Activated CD8-positive, alpha-beta T cell treated with anti-CD3 and anti-CD28 coated beads for 36 hours (primary cell): ENCODE data around the gene DDX27. TPM values are rescaled to one million over a fixed set of nuclear protein-coding genes. Genes with fewer than 3 reads are reported as not detected.

ENCODE experiments used
- ATAC-seq: fragments of 200-7000 bp; cut with Tn5 transposase; one replicate; pipeline ENCODE4 v1.10.0; 2021; ENCODE audit warnings: mild to moderate bottlenecking, moderate library complexity
- CTCF ChIA-PET: fragments of 350-600 bp; sonication (Branson Sonifier 250); formaldehyde crosslinking; loops from one replicate; lab custom pipeline; 2021; ENCODE audit warnings: antibody characterized with exemption; lab: Charles Lee
- POLR2A ChIA-PET: fragments of 350-600 bp; sonication (Branson Sonifier 250); formaldehyde crosslinking; loops from one replicate; lab custom pipeline; 2021; ENCODE audit warnings: antibody characterized with exemption; lab: Charles Lee
- DNase-seq: peaks from one replicate; pipeline ENCODE4 v3.0.0-alpha.2; 2020
- H3K27ac Mint-ChIP-seq: one replicate; pipeline ENCODE4 v1.8.0; 2021; ENCODE audit warnings: mild to moderate bottlenecking, mixed read lengths
- H3K27me3 Mint-ChIP-seq: one replicate; pipeline ENCODE4 v1.8.0; 2021; ENCODE audit warnings: mixed read lengths
- H3K36me3 Mint-ChIP-seq: one replicate; pipeline ENCODE4 v1.8.0; 2021; ENCODE audit warnings: low read depth, mixed read lengths
- H3K4me1 Mint-ChIP-seq: one replicate; pipeline ENCODE4 v1.8.0; 2021; ENCODE audit warnings: low read depth, mixed read lengths
- H3K4me3 Mint-ChIP-seq: one replicate; pipeline ENCODE4 v1.8.0; 2021; ENCODE audit warnings: mild to moderate bottlenecking, moderate library complexity, mixed read lengths
- H3K9me3 Mint-ChIP-seq: one replicate; pipeline ENCODE4 v1.8.0; 2021; ENCODE audit warnings: mixed read lengths
- intact Hi-C: fragments of 100-400 bp; cut with micrococcal nuclease; formaldehyde crosslinking; loops from one replicate; pipeline ENCODE4 v1.10.0; 2022
- total RNA-seq, 2 experiments: library from RNA; stranded (reverse); gene quantifications; one replicate each; pipeline ENCODE4 v1.2.3, GENCODE V29; 2021
- TF ChIP-seq, protein P1 (sequence below): fragments of 200-600 bp; IDR thresholded peaks from one replicate; pipeline ENCODE4 v1.8.0; 2022; ENCODE audit warnings: antibody characterized with exemption, mild to moderate bottlenecking

The DDX27 gene, protein sequence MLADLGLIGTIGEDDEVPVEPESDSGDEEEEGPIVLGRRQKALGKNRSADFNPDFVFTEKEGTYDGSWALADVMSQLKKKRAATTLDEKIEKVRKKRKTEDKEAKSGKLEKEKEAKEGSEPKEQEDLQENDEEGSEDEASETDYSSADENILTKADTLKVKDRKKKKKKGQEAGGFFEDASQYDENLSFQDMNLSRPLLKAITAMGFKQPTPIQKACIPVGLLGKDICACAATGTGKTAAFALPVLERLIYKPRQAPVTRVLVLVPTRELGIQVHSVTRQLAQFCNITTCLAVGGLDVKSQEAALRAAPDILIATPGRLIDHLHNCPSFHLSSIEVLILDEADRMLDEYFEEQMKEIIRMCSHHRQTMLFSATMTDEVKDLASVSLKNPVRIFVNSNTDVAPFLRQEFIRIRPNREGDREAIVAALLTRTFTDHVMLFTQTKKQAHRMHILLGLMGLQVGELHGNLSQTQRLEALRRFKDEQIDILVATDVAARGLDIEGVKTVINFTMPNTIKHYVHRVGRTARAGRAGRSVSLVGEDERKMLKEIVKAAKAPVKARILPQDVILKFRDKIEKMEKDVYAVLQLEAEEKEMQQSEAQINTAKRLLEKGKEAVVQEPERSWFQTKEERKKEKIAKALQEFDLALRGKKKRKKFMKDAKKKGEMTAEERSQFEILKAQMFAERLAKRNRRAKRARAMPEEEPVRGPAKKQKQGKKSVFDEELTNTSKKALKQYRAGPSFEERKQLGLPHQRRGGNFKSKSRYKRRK
- total RNA-seq, result 10 to 100 TPM; 45.2 to 45.9 TPM

DNA sequence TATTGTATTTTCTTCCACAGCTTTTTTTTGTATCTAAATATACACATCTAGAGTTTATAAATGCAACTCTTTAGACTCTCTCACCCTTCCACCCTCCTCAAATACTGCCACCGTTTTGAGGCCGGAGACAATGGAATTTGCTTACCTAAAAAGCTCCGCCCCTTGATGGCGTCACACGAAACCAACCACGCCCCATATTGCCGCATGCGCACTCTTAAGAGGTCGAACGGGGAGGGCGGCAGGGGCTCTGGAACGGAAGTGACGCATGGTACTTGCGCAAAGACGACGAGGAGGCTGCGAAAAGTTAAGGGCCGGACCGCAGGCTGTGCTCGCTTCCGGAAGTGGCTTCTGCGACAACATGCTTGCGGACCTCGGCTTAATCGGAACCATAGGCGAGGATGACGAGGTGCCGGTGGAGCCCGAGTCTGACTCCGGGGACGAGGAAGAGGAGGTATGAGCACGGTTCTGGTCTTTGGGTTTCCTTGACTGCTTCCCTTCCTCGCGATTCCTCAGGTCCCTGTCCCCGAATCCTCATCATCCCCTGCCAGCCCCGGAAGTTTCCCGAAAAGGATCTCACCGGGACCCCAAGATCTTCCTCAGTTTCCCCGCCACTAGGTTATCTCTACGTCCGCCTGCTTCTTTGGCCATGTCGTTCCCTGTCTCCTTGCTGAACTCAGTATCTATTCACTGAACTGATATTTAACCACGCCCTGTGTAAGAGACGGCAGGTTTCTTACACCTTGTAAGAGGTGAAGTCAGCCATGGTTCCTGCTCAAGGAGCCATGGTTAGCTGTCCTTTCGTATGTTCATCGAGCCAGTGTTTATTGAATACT lies at the start of gene DDX27:
Gene DDX27 (plus strand): TSS at position 326 of the 833 bp plus-strand sequence. CDS start 33 bp downstream, at position 359.
- Mint-ChIP-seq H3K4me3 (peak within 1 kb of the TSS; percentile 88), H3K36me3 (peaks cover 23% of the 10 kb centered on the region), H3K27me3 (no peaks in the 10 kb centered on the region), H3K4me1 (peaks cover 24% of the 10 kb centered on the region), H3K9me3 (no peaks in the 10 kb centered on the region), H3K27ac (peak within 1 kb of the TSS; percentile 95)
- peak; percentile 91 for ATAC-seq
- ChIA-PET CTCF (interaction anchor here (1.0 to 6.7 kb wide), 4 partner anchors 37 to 90 kb away, joined by 3 to 123 read pairs (median 31); no protein-coding TSS in a partner anchor), POLR2A (interaction anchor here (0.6 to 2.8 kb wide), 6 partner anchors 31 to 697 kb away, joined by 3 to 18 read pairs (median 4); partner anchors contain the start of gene ZNFX1)
- DNase-seq, result peak; percentile 99
- TF ChIP-seq, protein P1, sequence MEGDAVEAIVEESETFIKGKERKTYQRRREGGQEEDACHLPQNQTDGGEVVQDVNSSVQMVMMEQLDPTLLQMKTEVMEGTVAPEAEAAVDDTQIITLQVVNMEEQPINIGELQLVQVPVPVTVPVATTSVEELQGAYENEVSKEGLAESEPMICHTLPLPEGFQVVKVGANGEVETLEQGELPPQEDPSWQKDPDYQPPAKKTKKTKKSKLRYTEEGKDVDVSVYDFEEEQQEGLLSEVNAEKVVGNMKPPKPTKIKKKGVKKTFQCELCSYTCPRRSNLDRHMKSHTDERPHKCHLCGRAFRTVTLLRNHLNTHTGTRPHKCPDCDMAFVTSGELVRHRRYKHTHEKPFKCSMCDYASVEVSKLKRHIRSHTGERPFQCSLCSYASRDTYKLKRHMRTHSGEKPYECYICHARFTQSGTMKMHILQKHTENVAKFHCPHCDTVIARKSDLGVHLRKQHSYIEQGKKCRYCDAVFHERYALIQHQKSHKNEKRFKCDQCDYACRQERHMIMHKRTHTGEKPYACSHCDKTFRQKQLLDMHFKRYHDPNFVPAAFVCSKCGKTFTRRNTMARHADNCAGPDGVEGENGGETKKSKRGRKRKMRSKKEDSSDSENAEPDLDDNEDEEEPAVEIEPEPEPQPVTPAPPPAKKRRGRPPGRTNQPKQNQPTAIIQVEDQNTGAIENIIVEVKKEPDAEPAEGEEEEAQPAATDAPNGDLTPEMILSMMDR, result no peak
- intact Hi-C loops, result loop anchor here (5.0 kb wide), 1 partner anchor 37 kb away; no protein-coding TSS in a partner anchor

DNA sequence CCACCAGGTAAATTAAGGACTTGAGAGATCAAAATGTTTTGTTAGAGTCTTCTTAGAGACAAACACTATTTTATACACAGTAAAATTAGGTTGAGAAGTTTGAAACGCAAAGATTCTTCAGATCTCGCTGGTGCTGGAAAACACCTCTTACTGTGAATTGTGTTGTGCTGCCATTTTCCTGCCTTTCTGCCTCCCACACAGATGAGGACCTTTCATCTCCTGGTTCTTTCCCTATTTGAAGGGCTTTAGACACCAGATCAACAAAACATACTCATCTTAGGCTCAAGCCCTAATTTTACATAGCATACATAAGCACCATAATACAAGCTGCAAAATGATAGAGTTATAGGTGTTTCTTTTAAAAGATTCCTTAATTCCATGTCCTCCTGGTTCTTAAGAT lies 49.7 kb upstream of the DDX27 start:
- intact Hi-C loops, result no loop called here
- no peak overlapping the region for H3K4me3 Mint-ChIP-seq

DNA sequence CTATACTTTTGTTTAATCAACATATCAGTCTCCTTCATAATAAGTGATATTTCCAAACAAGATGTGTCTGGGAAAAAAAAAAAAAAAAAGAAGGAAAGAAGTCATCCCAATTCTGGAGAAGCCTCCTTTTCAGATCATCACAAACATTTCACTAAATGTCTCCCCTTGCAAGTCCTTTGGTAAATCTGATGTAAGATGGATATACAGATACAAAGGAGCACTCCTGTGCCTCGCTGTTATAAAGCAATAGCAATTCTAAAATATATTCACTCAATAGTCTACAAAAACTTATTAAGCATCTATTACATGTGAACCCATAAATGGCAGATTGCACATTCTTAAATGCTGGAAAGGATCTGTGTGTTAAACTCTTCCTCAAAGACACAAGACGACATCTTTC lies 48.5 kb upstream of the DDX27 start:
- ChIA-PET POLR2A (no interaction called here), CTCF (no interaction called here)
- intact Hi-C loops, result no loop called here
- peaks cover 63% of the 10 kb centered on the region for H3K4me1 Mint-ChIP-seq
- ATAC-seq (no peak), DNase-seq (no peak)
- H3K27ac Mint-ChIP-seq, result no peak overlapping the region
- H3K4me3 Mint-ChIP-seq, result no peak overlapping the region
- H3K9me3 Mint-ChIP-seq, result no peaks in the 10 kb centered on the region
- no peaks in the 10 kb centered on the region for H3K27me3 Mint-ChIP-seq
- H3K36me3 Mint-ChIP-seq, result peaks cover 35% of the 10 kb centered on the region
- TF ChIP-seq, protein P1, result no peak

More for the DNA sequence above, 49.7 kb upstream of the DDX27 start:
- peaks cover 38% of the 10 kb centered on the region for H3K36me3 Mint-ChIP-seq
- no peak for ATAC-seq
- ChIA-PET CTCF (no interaction called here), POLR2A (no interaction called here)
- DNase-seq, result no peak
- TF ChIP-seq, protein P1, result no peak
- peaks cover 68% of the 10 kb centered on the region for H3K4me1 Mint-ChIP-seq
- H3K9me3 Mint-ChIP-seq, result no peaks in the 10 kb centered on the region
- no peaks in the 10 kb centered on the region for H3K27me3 Mint-ChIP-seq
- peak overlapping the region; percentile 44 for H3K27ac Mint-ChIP-seq

DNA sequence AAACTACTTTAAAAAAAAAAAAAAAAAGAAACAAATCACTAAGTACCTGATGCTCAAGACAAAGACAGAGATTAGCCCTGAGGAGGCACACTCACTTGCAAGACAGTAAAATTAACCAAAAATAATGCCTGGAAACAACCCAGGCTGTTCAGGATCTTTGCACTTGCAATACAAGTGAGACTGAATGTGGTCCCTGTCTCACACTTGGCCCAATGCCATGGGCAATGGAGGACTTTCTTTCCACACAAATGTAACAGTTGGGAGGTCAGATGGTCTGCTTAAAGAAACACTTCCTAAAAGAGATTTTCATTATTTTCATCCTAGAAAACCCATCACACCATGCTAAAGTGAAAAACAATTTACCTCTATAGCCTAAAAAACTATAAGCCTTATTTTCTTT lies 47.3 kb upstream of the DDX27 start:
- POLR2A ChIA-PET, result no interaction called here
- CTCF ChIA-PET, result interaction anchor here (1.4 to 2.0 kb wide), 2 partner anchors 9 to 46 kb away, joined by 4 to 6 read pairs; no protein-coding TSS in a partner anchor
- intact Hi-C loops, result no loop called here
- Mint-ChIP-seq H3K36me3 (peaks cover 34% of the 10 kb centered on the region), H3K4me1 (peaks cover 51% of the 10 kb centered on the region), H3K9me3 (no peaks in the 10 kb centered on the region), H3K27me3 (no peaks in the 10 kb centered on the region), H3K4me3 (no peak overlapping the region), H3K27ac (no peak overlapping the region)
- ATAC-seq, result no peak
- TF ChIP-seq, protein P1, result no peak
- DNase-seq, result no peak
